GM12878 (cell line): ENCODE measurements around the gene YPEL2.
A peak's percentile ranks its signal among the peaks of the same experiment; 100 is the strongest.

Experiments used
- ASH2L ChIP-seq: fragments of 300-600, 200-600 bp; sonication (generic); IDR thresholded peaks from 2 replicates; pipeline ENCODE4 v1.6.1; 2017; ENCODE audit warnings: low read depth, mild to moderate bottlenecking, borderline replicate concordance
- MEF2B ChIP-seq: fragments of 450-650 bp; IDR thresholded peaks from 2 replicates; pipeline ENCODE4 v1.6.1; 2018; ENCODE audit warnings: mild to moderate bottlenecking, moderate library complexity; ENCODE audit not compliant: partially characterized antibody, poor library complexity, severe bottlenecking
- POLR2AphosphoS5 ChIP-seq: IDR thresholded peaks from 2 replicates; pipeline ENCODE4 v1.6.1; 2011; ENCODE audit warnings: mild to moderate bottlenecking, low read length, inconsistent platforms
- SRF ChIP-seq, 2 experiments: IDR thresholded peaks; 2 replicates each; pipeline ENCODE4 v1.6.1; 2011; ENCODE audit warnings: low read depth in 2 of 2, low read length in 2 of 2, mild to moderate bottlenecking in 1 of 2, moderate library complexity in 1 of 2
- TF ChIP-seq, protein P1 (sequence below): IDR thresholded peaks from 2 replicates; pipeline ENCODE4 v1.6.1; 2012; ENCODE audit warnings: mild to moderate bottlenecking, low read depth, low read length

DNA sequence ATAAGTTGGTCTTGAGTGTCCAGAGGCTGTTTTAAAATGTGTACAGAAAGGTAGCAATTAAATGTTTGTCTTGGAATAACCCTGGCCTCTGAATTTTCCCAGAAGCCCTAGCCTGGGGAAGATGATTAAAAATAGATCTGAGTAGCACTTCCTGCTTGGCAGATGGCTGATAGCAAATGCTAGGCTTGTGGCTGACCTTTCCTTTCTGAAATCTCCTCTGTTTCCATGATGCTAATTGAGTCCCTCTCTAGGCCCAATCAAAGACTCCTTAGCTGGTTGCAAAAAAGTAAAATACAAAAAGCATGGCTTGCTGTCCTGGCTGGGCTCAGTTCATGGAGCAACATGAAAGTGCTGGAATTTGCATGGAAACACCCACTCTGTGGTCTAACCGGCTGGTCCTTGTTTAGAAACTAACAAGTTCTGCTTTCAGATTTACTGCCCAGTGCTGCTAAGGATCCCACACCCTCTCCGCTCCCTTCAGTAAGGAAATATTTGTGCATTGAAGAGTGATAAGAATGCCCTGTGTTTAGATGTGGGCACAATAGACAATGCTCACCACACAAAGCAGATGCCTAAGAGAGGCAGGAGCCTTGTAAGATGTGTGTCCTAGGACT lies 40.8 kb downstream of the YPEL2 start:
- TF ChIP-seq, protein P1, sequence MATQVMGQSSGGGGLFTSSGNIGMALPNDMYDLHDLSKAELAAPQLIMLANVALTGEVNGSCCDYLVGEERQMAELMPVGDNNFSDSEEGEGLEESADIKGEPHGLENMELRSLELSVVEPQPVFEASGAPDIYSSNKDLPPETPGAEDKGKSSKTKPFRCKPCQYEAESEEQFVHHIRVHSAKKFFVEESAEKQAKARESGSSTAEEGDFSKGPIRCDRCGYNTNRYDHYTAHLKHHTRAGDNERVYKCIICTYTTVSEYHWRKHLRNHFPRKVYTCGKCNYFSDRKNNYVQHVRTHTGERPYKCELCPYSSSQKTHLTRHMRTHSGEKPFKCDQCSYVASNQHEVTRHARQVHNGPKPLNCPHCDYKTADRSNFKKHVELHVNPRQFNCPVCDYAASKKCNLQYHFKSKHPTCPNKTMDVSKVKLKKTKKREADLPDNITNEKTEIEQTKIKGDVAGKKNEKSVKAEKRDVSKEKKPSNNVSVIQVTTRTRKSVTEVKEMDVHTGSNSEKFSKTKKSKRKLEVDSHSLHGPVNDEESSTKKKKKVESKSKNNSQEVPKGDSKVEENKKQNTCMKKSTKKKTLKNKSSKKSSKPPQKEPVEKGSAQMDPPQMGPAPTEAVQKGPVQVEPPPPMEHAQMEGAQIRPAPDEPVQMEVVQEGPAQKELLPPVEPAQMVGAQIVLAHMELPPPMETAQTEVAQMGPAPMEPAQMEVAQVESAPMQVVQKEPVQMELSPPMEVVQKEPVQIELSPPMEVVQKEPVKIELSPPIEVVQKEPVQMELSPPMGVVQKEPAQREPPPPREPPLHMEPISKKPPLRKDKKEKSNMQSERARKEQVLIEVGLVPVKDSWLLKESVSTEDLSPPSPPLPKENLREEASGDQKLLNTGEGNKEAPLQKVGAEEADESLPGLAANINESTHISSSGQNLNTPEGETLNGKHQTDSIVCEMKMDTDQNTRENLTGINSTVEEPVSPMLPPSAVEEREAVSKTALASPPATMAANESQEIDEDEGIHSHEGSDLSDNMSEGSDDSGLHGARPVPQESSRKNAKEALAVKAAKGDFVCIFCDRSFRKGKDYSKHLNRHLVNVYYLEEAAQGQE = no peak
- peak; percentile 64 for TF ChIP-seq MEF2B
- TF ChIP-seq POLR2AphosphoS5 = no peak
- no peak for TF ChIP-seq ASH2L
- no peak for TF ChIP-seq SRF (IDR thresholded peaks at IDR 0.05; ENCODE audit: low read depth in 2 of 2, low read length in 2 of 2)
